Ectodermal cell (in vitro differentiated cells): Measurements from ENCODE around the gene TAF11L5. TPM values are rescaled to one million over a fixed set of nuclear protein-coding genes. Genes with fewer than 3 reads are reported as not detected.
"Not testable (repeated sequence)": the region's sequence is repeated elsewhere in the genome, so short reads cannot be mapped to it uniquely, and the experiment has no call there.

Source experiments
- H3K27ac ChIP-seq: 2 replicates; pipeline ENCODE4 v1.7.0; 2013; ENCODE audit warnings: mild to moderate bottlenecking, low read depth, low read length; ENCODE audit not compliant: insufficient read depth, poor library complexity, severe bottlenecking
- H3K27me3 ChIP-seq: 2 replicates; pipeline ENCODE4 v1.7.0; 2013; ENCODE audit warnings: mild to moderate bottlenecking, low read length; ENCODE audit not compliant: insufficient read depth, control insufficient read depth, poor library complexity, severe bottlenecking
- H3K36me3 ChIP-seq: one replicate; pipeline ENCODE4 v1.7.0; 2013; ENCODE audit warnings: low read length; ENCODE audit not compliant: control insufficient read depth, insufficient read depth
- H3K4me1 ChIP-seq: one replicate; pipeline ENCODE4 v1.7.0; 2013; ENCODE audit warnings: low read length; ENCODE audit not compliant: control insufficient read depth, insufficient read depth
- H3K4me3 ChIP-seq: 2 replicates; pipeline ENCODE4 v1.7.0; 2013; ENCODE audit warnings: low read depth, low read length, control low read depth; ENCODE audit not compliant: insufficient read depth
- H3K9me3 ChIP-seq: 2 replicates; pipeline ENCODE4 v1.7.0; 2013; ENCODE audit warnings: mild to moderate bottlenecking, low read length, moderate library complexity; ENCODE audit not compliant: control insufficient read depth
- WGBS, 2 experiments: methylation state at CpG; one replicate each; pipeline ENCODE4 v1.1.7; 2013; ENCODE audit warnings: missing lambda C conversion rate in 2 of 2; 5-methylcytosine and 5-hydroxymethylcytosine counted together
- polyA plus RNA-seq, 4 experiments: library from polyadenylated mRNA; stranded (reverse); fragments of 50-300 nt; gene quantifications; one replicate each; pipeline ENCODE4 v1.2.3, GENCODE V29; 2013

TAF11L5 gene
- not detected for polyA plus RNA-seq (2013, experiment 1 of 4)
- not detected for polyA plus RNA-seq (2013, experiment 2 of 4)
- not detected for polyA plus RNA-seq (2013, experiment 3 of 4)
- not detected for polyA plus RNA-seq (2013, experiment 4 of 4)

DNA sequence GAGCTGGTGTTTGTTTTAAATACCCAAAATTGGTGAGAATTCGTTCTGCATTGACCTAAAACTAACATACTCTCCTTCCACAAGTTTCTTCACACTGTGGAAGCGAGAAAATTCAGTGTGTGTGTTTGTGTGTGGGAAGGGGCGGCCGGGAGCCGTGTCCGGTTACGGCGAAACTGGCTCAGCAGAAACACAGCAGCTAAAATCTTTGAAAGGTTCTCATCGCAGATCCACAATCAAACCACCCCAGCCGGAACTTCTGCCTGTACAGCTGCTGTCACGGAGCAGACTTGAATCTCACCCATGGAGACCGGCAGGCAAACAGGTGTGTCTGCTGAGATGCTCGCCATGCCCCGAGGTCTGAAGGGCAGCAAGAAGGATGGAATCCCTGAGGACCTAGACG, at the start of gene TAF11L5:
TSS of gene TAF11L5 (plus strand) at position 301 of the 400 bp plus-strand sequence.
- no CpG with 5 or more reads among the region's 15 CpGs for WGBS, 2 experiments
- not testable (repeated sequence) for H3K4me1 ChIP-seq

DNA sequence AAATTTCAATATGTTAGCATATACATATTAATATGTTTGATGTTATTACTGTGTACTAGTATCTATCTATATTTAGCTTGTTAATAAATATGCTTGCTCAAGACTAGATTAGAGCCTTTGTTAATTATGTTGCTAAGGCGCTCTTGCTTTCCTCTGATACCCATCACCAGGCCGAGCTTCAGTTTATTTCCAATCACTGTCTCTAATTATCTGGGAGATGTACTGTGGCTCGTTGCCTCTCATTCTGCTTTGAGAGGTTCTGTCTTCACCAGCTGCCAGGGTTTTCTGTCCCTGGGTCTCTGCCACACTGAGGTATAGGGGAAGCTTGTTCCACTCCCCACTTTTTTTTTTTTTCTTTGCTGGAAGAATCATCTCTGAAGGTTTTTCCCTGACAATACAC, 48.0 kb upstream of the TAF11L5 start:
- Histone ChIP-seq H3K4me3 (no peak overlapping the region), H3K4me1 (peaks cover 5% of the 10 kb centered on the region), H3K27ac (no peak overlapping the region), H3K9me3 (no peaks in the 10 kb centered on the region), H3K27me3 (no peaks in the 10 kb centered on the region), H3K36me3 (no peaks in the 10 kb centered on the region)
- WGBS, 2 experiments = 92 to 98% methylated on average over 3 of the region's 3 CpGs

More for the DNA sequence above, at the start of gene TAF11L5:
- H3K9me3 ChIP-seq, H3K36me3 ChIP-seq, H3K27me3 ChIP-seq, H3K27ac ChIP-seq, H3K4me3 ChIP-seq: not testable (repeated sequence)

DNA sequence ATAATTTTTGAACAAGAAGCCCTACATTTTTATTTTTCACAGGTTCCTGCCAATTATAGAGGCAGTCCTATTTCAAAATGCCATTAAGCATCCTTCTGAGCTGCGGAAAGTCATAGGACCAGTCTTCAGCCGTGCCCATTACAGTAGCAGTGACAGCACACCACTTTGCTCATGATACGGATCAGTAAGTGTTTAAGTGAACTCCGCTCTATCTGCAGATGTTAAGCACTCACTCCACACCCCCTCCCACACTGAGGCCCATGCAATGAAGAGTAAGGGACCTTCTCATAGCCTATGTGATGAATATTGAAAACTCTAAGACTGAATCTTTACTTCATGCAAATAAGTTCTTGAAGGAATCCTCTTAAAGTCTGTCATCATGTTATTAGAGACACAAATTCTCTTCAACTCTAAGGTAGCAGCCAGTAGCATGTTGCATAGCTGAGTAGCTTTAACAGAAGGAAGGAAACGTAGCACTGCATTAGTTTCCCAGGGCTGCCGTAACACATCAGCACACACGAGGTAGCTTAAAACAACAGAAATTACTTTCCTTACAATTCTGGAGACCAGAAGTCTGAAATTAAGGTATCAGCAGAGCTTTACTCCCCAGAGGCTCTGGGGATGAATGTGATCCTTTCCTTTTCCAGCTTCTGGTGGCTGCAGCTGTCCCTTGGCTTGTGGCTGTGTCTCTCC, 47.3 kb upstream of the TAF11L5 start:
- H3K9me3 ChIP-seq = no peaks in the 10 kb centered on the region
- H3K4me3 ChIP-seq = no peak overlapping the region

DNA sequence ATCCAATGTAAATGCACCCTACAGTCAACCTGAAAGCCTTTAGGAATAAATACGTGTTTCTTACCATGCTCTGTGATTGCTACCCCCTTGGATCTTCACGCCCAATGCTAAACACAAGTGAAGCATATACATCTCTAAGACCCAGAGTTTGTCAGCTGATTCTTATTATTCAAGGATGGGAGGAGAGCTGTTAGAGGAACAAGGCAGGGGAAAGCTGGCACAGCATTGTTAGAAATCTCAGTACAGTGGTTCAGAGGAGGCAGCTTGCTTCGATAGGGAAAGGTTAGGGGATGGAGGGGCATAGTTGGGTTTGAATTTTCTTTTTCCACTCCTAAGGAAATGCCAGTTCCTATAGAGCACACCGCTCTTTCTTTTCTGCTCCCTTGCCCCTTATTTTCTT, 43.7 kb upstream of the TAF11L5 start:
- Histone ChIP-seq H3K4me1 (peaks cover 5% of the 10 kb centered on the region), H3K36me3 (no peaks in the 10 kb centered on the region), H3K4me3 (no peak overlapping the region), H3K27me3 (no peaks in the 10 kb centered on the region), H3K9me3 (no peaks in the 10 kb centered on the region), H3K27ac (no peak overlapping the region)
- 66 to 71% methylated on average over 4 of the region's 4 CpGs for WGBS, 2 experiments

More for the DNA sequence above, 47.3 kb upstream of the TAF11L5 start:
- WGBS, 2 experiments = 89 to 94% methylated on average over 7 of the region's 7 CpGs
- Histone ChIP-seq H3K36me3 (no peaks in the 10 kb centered on the region), H3K4me1 (peaks cover 5% of the 10 kb centered on the region), H3K27me3 (no peaks in the 10 kb centered on the region), H3K27ac (no peak overlapping the region)

DNA sequence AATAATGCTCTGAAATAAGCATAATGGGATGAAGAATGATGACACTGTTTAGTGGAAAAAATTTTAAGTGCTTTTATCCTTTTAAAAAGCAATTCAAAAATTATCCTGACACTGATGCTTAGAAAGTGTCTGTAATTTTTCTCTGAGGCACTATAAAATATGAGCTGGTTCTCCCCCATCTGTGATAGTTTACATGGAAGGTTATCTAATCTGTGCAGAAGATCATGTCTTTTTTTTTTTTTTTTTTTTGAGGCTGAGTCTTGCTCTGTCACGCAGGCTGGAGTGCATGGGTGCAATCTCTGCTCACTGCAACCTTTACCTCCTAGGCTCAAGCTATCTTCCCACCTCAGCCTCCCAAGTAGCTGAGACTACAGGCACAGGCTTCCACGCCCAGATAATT, 42.2 kb upstream of the TAF11L5 start:
- H3K4me1 ChIP-seq = peaks cover 5% of the 10 kb centered on the region
- H3K36me3 ChIP-seq = no peaks in the 10 kb centered on the region
- no peak overlapping the region for H3K4me3 ChIP-seq
- no peaks in the 10 kb centered on the region for H3K9me3 ChIP-seq
- H3K27ac ChIP-seq = no peak overlapping the region
- WGBS, 2 experiments = 82 to 94% methylated on average over 2 of the region's 2 CpGs
- no peaks in the 10 kb centered on the region for H3K27me3 ChIP-seq

DNA sequence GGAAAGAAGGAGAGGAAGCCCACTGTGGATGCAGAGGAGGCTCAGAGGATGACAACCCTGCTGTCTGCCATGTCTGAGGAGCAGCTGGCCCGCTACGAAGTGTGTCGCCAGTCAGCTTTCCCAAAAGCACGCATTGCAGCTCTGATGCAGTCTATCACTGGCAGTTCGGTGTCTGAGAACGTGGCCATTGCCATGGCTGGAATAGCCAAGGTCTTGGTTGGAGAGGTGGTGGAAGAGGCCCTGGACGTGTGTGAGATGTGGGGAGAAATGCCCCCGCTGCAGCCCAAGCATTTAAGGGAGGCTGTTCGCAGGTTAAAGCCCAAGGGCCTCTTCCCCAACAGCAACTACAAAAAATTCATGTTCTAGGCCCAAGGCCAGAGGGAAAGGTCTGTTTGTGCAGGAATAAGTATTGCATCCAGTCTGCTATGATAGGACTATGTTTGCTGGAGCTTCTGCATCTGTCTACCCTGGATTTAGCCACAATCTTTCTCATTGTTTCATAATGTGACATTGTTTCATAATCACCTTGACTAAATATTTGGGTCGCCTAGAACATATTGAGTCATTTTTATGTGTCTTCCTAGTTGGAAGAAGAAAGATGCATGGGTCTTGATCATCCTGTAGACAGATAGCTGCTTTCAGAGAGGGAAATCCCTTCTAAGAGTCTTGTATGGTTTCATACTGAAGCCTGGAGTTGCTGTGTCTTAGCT, 38.4 kb upstream of the TAF11L5 start:
- not testable (repeated sequence) for H3K4me3 ChIP-seq, H3K27ac ChIP-seq, H3K4me1 ChIP-seq, H3K36me3 ChIP-seq, H3K9me3 ChIP-seq, H3K27me3 ChIP-seq
- 97% methylated on average over 7 to 8 of the region's 10 CpGs for WGBS, 2 experiments

DNA sequence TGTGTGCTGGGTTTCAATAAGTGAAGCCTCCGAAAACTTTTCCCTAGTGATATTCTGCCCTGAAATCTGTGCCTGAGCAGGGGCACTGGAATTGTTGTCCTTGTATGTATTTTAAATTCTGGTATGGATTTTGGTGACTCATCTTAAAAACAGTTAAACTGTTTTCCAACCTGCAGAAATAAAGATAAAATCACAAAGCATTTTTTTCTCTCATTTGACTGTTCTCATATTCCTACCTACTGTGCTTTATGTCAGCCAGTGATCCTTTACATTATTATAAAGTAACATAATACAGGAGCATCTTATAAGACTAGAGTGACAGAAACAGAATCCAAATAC, 37.9 kb upstream of the TAF11L5 start:
- H3K4me3 ChIP-seq = no peak overlapping the region
- no peaks in the 10 kb centered on the region for H3K27me3 ChIP-seq
- H3K27ac ChIP-seq = no peak overlapping the region
- no peaks in the 10 kb centered on the region for H3K36me3 ChIP-seq
- H3K9me3 ChIP-seq = no peaks in the 10 kb centered on the region
- 97 to 100% methylated on average over 1 of the region's 1 CpG for WGBS, 2 experiments
- no peaks in the 10 kb centered on the region for H3K4me1 ChIP-seq

DNA sequence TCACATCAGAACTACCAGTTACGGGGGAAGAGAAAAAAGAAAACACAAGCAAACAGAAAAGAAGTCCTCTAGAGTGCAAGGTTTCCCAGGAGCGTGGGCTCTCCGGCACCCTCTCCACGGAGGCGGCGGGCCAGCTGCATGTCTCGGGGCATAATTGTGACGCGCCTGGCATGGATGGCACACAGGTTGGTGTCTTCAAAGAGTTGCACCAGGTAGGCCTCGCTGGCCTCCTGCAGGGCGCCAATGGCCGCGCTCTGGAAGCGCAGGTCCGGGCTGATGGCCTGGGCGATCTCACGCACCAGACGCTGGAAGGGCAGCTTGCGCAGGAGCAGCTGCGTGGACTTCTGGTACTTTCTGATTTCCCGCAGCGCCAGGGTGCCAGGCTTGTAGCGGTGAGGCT, 33.8 kb upstream of the TAF11L5 start:
- WGBS, 2 experiments = 97 to 98% methylated on average over 23 of the region's 23 CpGs
- not testable (repeated sequence) for H3K9me3 ChIP-seq, H3K36me3 ChIP-seq, H3K27ac ChIP-seq, H3K4me1 ChIP-seq, H3K27me3 ChIP-seq, H3K4me3 ChIP-seq

DNA sequence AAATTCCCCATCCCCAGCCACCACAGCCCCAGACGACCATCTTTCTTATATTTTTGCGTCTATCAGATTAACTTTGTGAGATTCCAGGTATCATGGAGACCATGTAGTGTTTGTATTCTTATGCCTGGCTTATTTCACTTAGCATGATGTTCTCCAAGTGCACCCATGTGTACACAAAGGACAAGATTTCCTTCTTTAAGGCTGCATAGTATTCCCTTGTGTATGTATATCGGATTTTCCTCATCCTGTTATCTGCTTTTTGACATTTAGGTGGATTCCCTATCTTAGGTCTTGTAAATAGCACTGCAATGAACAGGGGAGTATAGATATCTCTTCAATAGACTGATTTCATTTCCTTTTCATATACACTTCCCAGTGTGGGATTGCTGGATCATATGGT, 32.3 kb upstream of the TAF11L5 start:
- no peaks in the 10 kb centered on the region for H3K36me3 ChIP-seq
- 96 to 98% methylated on average over 3 of the region's 3 CpGs for WGBS, 2 experiments
- no peak overlapping the region for H3K4me3 ChIP-seq
- H3K9me3 ChIP-seq = no peaks in the 10 kb centered on the region
- no peaks in the 10 kb centered on the region for H3K4me1 ChIP-seq
- H3K27me3 ChIP-seq = no peaks in the 10 kb centered on the region
- no peak overlapping the region for H3K27ac ChIP-seq

DNA sequence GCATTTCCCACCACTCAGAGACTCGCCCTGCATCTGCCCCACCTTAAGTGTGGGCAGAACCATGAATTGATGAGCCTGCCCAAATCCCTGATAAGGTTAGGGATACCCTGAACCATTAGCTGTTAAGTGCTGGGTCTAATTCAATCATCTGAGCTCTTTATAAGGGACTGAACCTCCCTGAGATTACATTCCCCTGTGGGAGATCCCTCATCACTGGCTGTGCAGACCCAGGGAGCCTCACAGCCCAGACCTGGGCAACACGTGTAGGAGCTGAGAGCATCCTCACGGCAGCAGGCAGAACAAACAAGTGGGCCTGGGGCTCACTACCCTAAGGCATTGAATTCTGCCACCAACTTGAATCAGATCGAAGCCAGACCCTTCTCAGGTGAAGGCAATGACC, 27.6 kb upstream of the TAF11L5 start:
- Histone ChIP-seq H3K36me3 (no peaks in the 10 kb centered on the region), H3K4me3 (no peak overlapping the region), H3K9me3 (no peaks in the 10 kb centered on the region), H3K27ac (no peak overlapping the region), H3K4me1 (no peaks in the 10 kb centered on the region), H3K27me3 (no peaks in the 10 kb centered on the region)
- 86 to 89% methylated on average over 4 of the region's 4 CpGs for WGBS, 2 experiments
